RWPE1 (cell line): ENCODE data around the gene PIP4K2A.

ENCODE experiments used
- CTCF ChIA-PET: fragments of 350-600 bp; sonication (Branson Sonifier 250); formaldehyde crosslinking; extraction: SDS; loops from one replicate; lab custom pipeline; 2021; lab: Yijun Ruan, JAX
- POLR2A ChIA-PET: fragments of 400-600 bp; formaldehyde crosslinking; extraction: SDS; loops from one replicate; lab custom pipeline; 2020; ENCODE audit warnings: antibody characterized with exemption; ENCODE audit not compliant: low non-redundant PET; lab: Yijun Ruan, JAX
- DNase-seq: peaks from one replicate; pipeline ENCODE4 v3.0.0; 2012; ENCODE audit warnings: low spot score
- H3K27ac ChIP-seq: fragments of 450-650 bp; 2 replicates; pipeline ENCODE4 v1.5.1; 2017
- TF ChIP-seq, protein P1 (sequence below): fragments of 450-650 bp; conservative IDR thresholded peaks from 2 replicates; pipeline ENCODE4 v1.5.1; 2017; ENCODE audit warnings: low read depth, mild to moderate bottlenecking

Gene PIP4K2A

DNA sequence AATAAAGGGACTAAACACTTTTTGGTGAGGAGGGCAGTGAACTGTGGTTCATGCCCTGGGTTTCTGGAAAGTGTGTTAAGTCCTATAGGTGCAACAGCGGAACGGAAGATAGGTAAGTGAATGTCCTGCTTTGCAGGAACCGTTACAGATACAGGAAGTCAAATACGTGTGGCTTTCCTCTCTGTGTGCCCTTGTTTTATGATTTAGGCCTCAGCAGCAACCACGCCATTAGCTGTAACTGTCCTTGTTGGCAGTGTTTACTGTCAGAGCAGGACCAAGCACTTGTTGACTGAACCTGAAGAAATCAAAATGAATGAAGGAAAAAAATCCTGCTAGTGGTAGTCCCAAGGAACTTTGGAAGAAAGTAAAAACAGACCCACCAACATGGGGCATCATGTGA is 150.3 kb downstream of the PIP4K2A start:
- POLR2A ChIA-PET, result no interaction called here
- DNase-seq, result no peak
- CTCF ChIA-PET, result no interaction called here
- TF ChIP-seq, protein P1, sequence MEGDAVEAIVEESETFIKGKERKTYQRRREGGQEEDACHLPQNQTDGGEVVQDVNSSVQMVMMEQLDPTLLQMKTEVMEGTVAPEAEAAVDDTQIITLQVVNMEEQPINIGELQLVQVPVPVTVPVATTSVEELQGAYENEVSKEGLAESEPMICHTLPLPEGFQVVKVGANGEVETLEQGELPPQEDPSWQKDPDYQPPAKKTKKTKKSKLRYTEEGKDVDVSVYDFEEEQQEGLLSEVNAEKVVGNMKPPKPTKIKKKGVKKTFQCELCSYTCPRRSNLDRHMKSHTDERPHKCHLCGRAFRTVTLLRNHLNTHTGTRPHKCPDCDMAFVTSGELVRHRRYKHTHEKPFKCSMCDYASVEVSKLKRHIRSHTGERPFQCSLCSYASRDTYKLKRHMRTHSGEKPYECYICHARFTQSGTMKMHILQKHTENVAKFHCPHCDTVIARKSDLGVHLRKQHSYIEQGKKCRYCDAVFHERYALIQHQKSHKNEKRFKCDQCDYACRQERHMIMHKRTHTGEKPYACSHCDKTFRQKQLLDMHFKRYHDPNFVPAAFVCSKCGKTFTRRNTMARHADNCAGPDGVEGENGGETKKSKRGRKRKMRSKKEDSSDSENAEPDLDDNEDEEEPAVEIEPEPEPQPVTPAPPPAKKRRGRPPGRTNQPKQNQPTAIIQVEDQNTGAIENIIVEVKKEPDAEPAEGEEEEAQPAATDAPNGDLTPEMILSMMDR, result no peak
- no peak overlapping the region for H3K27ac ChIP-seq

DNA sequence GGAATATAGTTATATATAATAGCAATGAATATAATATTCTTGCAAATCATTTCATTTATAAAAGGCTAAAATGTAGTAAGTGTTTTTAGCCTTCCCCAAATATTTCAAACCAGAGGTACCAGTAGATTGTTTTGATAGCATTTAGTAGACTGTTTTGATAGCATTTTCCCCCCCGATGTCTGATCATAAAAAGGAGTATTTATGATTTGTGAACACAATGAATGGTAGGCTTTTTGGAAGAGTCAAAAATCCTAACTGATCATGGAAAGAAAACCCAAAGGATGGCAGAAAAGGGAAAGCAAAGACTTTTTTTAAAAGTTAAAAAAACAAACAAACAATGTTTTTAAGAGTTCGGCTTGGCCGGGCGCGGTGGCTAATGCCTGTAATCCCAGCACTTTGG is 152.5 kb downstream of the PIP4K2A start:
- H3K27ac ChIP-seq, result no peak overlapping the region
- DNase-seq, result no peak
- ChIA-PET POLR2A (no interaction called here), CTCF (no interaction called here)
- TF ChIP-seq, protein P1, result no peak

DNA sequence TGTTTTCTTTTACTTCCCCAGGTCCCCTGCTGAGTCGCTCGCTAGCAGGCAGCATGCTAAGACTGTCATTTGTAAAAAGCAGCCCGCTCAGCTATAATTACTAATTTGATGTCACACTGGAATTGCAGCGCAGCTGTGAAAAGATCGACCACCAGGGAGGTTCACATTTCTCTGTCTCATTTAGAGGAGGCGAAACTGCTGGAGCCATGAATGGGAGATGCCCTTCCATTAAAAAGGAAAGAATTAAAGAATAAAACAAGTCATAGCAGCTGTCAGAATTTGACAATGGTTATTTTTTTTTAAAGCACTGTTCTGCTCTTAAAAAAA is 153.5 kb downstream of the PIP4K2A start:
- DNase-seq, result no peak
- ChIA-PET POLR2A (no interaction called here), CTCF (no interaction called here)
- H3K27ac ChIP-seq, result no peak overlapping the region
- TF ChIP-seq, protein P1, result no peak

DNA sequence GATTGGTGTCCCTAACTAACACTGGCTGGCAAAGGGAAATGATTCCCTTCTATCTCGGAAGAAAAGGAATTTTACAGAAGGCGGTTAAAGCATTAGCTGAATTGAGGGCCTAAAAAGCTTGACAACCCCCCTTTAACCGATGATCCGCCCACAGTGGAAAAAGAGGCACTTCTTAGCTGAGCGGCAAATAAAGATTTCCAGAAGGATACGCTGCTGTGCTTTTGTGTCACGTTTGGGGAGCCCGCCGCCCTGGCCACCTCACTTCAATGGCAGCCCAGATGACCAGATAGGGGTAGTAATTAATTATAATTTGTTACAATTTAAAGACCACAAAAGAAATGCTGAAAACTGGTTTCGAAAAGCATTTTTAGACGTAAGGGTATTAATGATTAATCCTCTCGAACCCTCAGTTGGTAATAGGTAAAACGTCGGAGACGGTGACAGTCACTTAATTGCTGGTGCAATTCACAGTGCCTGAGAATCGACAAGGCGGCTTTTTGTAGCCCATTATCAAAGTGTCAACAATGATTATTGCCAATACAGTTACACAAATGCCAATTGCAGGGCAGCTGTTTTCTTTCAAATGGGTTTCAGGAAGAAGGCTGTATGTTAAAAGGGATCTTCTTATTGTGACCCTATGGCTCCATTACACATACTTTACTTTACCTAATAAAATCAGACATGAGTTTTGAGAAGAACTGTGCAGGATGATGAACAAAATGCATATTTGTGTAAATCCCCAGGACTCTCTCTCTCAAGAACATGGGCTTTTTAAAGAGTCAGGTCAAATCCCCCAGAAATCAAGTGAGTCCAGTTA is 154.1 kb downstream of the PIP4K2A start:
- TF ChIP-seq, protein P1, result no peak
- POLR2A ChIA-PET, result no interaction called here

DNA sequence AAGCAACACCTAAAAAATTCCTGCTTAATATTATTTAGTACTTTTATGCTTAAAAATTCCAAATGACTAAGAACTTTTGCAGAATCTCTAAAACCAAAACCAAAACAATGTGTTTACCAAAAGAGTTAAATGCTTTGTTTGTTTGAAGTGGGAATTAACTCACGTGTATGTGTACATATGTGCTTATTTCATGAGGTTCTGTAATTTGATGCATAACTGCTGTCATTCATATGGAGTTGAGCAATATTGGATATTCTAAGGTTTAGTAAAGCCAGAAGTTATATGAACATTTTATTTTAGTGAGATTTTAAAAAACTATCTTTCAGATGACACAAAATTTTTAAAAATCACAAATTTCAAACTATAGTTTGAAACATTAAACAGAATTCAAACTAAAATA is 157.1 kb downstream of the PIP4K2A start:
- no peak for DNase-seq
- ChIA-PET CTCF (no interaction called here), POLR2A (no interaction called here)
- H3K27ac ChIP-seq, result no peak overlapping the region
- TF ChIP-seq, protein P1, result no peak

More for the DNA sequence above, 154.1 kb downstream of the PIP4K2A start:
- H3K27ac ChIP-seq, result no peak overlapping the region
- CTCF ChIA-PET, result interaction anchor here (0.5 to 0.6 kb wide), 2 partner anchors 516 to 845 kb away, joined by 4 read pairs; no protein-coding TSS in a partner anchor
- no peak for DNase-seq

DNA sequence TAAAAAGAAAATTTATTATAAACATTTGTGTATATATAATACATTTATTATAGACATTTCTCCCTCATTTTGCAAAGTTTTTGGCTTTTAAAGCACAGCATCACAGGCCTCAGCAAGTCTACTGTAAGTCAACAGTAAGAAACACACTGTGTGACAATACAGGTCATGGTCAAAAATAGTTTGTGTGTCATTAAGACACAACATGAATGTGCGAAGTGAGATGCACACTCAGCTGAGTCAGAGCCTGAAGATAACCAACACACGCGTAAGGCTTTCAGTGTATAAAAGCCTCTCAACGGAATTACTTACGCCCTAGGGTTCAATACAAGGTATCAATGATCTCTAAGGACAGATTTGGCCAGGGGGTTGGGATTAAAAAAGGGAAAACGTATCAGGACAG is 157.6 kb downstream of the PIP4K2A start:
- POLR2A ChIA-PET, result no interaction called here
- CTCF ChIA-PET, result no interaction called here

More for the DNA sequence above, 157.6 kb downstream of the PIP4K2A start:
- TF ChIP-seq, protein P1, result no peak
- H3K27ac ChIP-seq, result no peak overlapping the region
- DNase-seq, result no peak
